ENCODE results near the gene KCNK10.

DNA sequence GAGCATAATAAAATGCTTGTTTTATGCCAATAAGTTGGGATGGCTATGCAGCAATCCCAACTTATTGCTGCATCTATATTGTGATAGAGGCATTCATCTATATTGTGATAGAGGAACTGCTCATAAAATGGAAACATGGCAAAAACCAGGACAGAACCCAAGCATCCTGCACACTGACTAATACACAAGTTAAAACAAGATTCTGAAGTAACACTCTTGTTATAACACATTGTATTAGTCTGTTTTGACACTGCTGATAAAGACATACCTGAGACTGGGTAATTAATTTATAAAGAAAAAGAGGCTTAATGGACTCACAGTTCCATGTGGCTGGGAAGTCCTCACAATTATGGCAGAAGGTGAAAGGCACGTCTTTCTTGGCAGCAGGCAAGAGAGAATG is 36.8 kb downstream of the KCNK10 start:
- TF ChIP-seq POLR2A (IDR thresholded peaks at IDR 0.05) (no peak), EP300 (IDR thresholded peaks at IDR 0.05) (no peak)
- TF ChIP-seq, protein P1, sequence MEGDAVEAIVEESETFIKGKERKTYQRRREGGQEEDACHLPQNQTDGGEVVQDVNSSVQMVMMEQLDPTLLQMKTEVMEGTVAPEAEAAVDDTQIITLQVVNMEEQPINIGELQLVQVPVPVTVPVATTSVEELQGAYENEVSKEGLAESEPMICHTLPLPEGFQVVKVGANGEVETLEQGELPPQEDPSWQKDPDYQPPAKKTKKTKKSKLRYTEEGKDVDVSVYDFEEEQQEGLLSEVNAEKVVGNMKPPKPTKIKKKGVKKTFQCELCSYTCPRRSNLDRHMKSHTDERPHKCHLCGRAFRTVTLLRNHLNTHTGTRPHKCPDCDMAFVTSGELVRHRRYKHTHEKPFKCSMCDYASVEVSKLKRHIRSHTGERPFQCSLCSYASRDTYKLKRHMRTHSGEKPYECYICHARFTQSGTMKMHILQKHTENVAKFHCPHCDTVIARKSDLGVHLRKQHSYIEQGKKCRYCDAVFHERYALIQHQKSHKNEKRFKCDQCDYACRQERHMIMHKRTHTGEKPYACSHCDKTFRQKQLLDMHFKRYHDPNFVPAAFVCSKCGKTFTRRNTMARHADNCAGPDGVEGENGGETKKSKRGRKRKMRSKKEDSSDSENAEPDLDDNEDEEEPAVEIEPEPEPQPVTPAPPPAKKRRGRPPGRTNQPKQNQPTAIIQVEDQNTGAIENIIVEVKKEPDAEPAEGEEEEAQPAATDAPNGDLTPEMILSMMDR (IDR thresholded peaks at IDR 0.05), result no peak

All from ovary (tissue), 3 donors.